Ovary (tissue), 9 donors: ENCODE data around the gene PSMD14. TPM values are rescaled to one million over a fixed set of nuclear protein-coding genes. Genes with fewer than 3 reads are reported as not detected.

Experiments used
- DNase-seq, 5 donors: peaks; one replicate each; pipeline ENCODE4 v3.0.0-alpha.2; 2019 to 2020
- H3K27ac ChIP-seq, 2 donors: fragments of 200-600 bp; one replicate each; pipeline versions ENCODE4 v1.5.1 to v1.8.0; 2019 to 2022
- H3K27me3 ChIP-seq: fragments of 200-600 bp; one replicate; pipeline ENCODE4 v1.8.0; 2022
- H3K36me3 ChIP-seq: fragments of 200-600 bp; sonication (generic); one replicate; pipeline ENCODE4 v1.5.1; 2019
- H3K4me1 ChIP-seq: one replicate; pipeline ENCODE4 v1.8.1; 2013; ENCODE audit warnings: mild to moderate bottlenecking, moderate library complexity; ENCODE audit not compliant: insufficient read depth
- H3K4me3 ChIP-seq: fragments of 200-600 bp; sonication (generic); one replicate; pipeline ENCODE4 v1.5.1; 2017
- H3K9me3 ChIP-seq, 2 donors: fragments of 200-600 bp in 1 of 2; sonication (generic) in 1 of 2; one replicate each; pipeline versions ENCODE4 v1.5.1 to v1.8.1; 2013 to 2019; ENCODE audit warnings: mild to moderate bottlenecking in 1 of 2, moderate library complexity in 1 of 2
- EP300 ChIP-seq: sonication (generic); formaldehyde crosslinking; IDR thresholded peaks from one replicate; pipeline ENCODE4 v1.6.1; 2017; ENCODE audit warnings: antibody characterized with exemption
- POLR2A ChIP-seq: fragments of 450-650 bp; IDR thresholded peaks from one replicate; pipeline ENCODE4 v1.6.1; 2017; ENCODE audit warnings: antibody characterized with exemption, mild to moderate bottlenecking, moderate library complexity
- WGBS, 3 donors: extraction: QIAGEN DNeasy Blood & Tissue Kit in 1 of 3; methylation state at CpG; one replicate each; pipeline versions ENCODE4 v1.1.5 to v1.1.7; 2013 to 2017; 5-methylcytosine and 5-hydroxymethylcytosine counted together
- intact Hi-C, 4 donors: fragments of 100-400 bp; cut with DNase I; formaldehyde crosslinking; loops; one replicate each; pipeline versions ENCODE4 v1.11.0 to v1.15.1; 2022 to 2023
- polyA plus RNA-seq, 2 donors: library from polyadenylated mRNA; stranded (reverse); fragments of 200-250 nt in 1 of 2; fragments of 350-450 nt in 1 of 2; fragmentation: Illumina TruSeq in 1 of 2; extraction: RNeasy Lipid Tissue Mini Kit (QIAGEN cat#74804) in 1 of 2; gene quantifications; one replicate each; pipeline ENCODE4 v1.2.3, GENCODE V29; 2013 to 2014
- total RNA-seq, 7 donors: library from RNA; depleted of rRNA in 2 of 7; stranded (reverse); fragments of >200 nt in 2 of 7; fragmentation: NEBNext Ultra II Directional in 3 of 7; extraction: Animal tissue kit (Norgen Biotek cat#: 25700) in 3 of 7; gene quantifications; one replicate each; pipeline versions ENCODE4 v1.1.0 to v1.2.4, GENCODE V29; 2016 to 2023
- TF ChIP-seq, protein P1 (sequence below), 3 donors: fragments of 450-650 bp in 2 of 3; fragments of 200-600 bp in 1 of 3; IDR thresholded peaks; one replicate each; pipeline versions ENCODE4 v1.5.1 to v1.8.0; 2016 to 2022; ENCODE audit warnings: antibody characterized with exemption in 3 of 3, mild to moderate bottlenecking in 1 of 3
- donor health status: DM: no; HTN: no; CAD: no; lungs with moderate emphysema.
- donor health status: DM: no; HTN: no; CAD: no.
- donor health status: Bipolar disorder and iron deficiency.
- donor health status: DM: yes; HTN: yes; CAD: no.
- donor health status: DM: no; HTN: no; CAD: no.
- donor health status: DM: yes; HTN: yes; CAD: no.

PSMD14 gene
- total and polyA plus RNA-seq, 9 donors, result 9.4 to 34.3 (median 19.4) TPM

GRCh38 chr2:161352719-161353118, 44.5 kb downstream of the PSMD14 start:
- Histone ChIP-seq H3K27me3 (no peaks in the 10 kb centered on the region), H3K4me1 (no peaks in the 10 kb centered on the region), H3K36me3 (no peaks in the 10 kb centered on the region), H3K9me3 (no peaks in the 10 kb centered on the region), H3K27ac (no peak overlapping the region), H3K4me3 (no peak overlapping the region)
- DNase-seq, result no peak
- TF ChIP-seq EP300, result no peak
- TF ChIP-seq, protein P1, sequence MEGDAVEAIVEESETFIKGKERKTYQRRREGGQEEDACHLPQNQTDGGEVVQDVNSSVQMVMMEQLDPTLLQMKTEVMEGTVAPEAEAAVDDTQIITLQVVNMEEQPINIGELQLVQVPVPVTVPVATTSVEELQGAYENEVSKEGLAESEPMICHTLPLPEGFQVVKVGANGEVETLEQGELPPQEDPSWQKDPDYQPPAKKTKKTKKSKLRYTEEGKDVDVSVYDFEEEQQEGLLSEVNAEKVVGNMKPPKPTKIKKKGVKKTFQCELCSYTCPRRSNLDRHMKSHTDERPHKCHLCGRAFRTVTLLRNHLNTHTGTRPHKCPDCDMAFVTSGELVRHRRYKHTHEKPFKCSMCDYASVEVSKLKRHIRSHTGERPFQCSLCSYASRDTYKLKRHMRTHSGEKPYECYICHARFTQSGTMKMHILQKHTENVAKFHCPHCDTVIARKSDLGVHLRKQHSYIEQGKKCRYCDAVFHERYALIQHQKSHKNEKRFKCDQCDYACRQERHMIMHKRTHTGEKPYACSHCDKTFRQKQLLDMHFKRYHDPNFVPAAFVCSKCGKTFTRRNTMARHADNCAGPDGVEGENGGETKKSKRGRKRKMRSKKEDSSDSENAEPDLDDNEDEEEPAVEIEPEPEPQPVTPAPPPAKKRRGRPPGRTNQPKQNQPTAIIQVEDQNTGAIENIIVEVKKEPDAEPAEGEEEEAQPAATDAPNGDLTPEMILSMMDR (IDR thresholded peaks at IDR 0.05), result no peak
- no peak for TF ChIP-seq POLR2A
- intact Hi-C loops, result no loop called here

GRCh38 chr2:161353543-161353942, 45.3 kb downstream of the PSMD14 start:
- Histone ChIP-seq H3K36me3 (no peaks in the 10 kb centered on the region), H3K27me3 (no peaks in the 10 kb centered on the region), H3K4me1 (no peaks in the 10 kb centered on the region), H3K9me3 (no peaks in the 10 kb centered on the region), H3K4me3 (no peak overlapping the region), H3K27ac (no peak overlapping the region)
- no peak for DNase-seq
- WGBS, 3 donors, result 56 to 69% (median 58%) methylated on average over 1 of the region's 1 CpG
- intact Hi-C loops, result no loop called here
- no peak for TF ChIP-seq EP300
- TF ChIP-seq, protein P1 (IDR thresholded peaks at IDR 0.05), result no peak

DNA sequence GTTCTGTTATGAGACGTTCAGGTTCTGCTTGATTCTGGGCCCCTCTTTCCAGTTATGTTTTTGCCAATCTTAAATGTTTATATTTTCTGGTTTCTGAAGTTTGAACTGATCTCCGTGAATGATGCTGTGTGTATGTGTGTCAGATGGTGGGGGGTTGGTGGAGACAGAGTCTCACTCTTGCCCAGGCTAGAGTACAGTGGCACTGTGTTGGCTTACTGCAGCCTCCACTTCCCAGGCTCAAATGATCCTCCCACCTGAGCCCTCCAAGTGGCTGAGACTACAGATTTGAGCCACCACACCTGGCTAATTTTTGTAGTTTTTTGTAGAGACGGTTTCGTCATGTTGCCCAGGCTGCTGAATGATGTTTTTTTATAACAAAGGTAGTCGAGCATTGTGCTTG, 45.9 kb downstream of the PSMD14 start:
- no peaks in the 10 kb centered on the region for H3K9me3 ChIP-seq
- WGBS, 3 donors, result 77 to 88% (median 82%) methylated on average over 5 of the region's 5 CpGs
- no peaks in the 10 kb centered on the region for H3K36me3 ChIP-seq
- no peak for DNase-seq
- no peak overlapping the region for H3K27ac ChIP-seq
- no peaks in the 10 kb centered on the region for H3K27me3 ChIP-seq
- H3K4me3 ChIP-seq, result no peak overlapping the region
- intact Hi-C loops, result no loop called here
- H3K4me1 ChIP-seq, result no peaks in the 10 kb centered on the region
- TF ChIP-seq EP300 (no peak), POLR2A (no peak)
- TF ChIP-seq, protein P1 (IDR thresholded peaks at IDR 0.05), result no peak

DNA sequence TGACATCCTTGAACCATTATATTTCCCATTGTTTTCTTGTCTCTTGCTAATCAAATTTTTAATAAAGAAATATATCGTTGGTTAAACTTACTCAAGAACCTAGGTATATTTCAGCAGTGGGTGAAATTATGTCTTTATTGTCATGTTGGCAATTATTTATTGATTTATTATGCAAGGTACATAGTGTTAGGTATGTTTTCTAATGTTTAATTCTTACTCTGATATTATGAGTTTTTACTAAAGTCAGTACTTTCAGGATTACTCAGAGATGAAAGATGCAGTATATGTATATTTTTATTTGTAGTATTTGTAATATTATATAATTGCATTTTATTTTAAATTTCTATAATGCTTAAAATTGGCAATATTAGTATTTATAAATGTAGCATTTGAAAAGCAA, 46.9 kb downstream of the PSMD14 start:
- 86 to 97% (median 96%) methylated on average over 1 of the region's 1 CpG for WGBS, 3 donors
- no peaks in the 10 kb centered on the region for H3K9me3 ChIP-seq
- TF ChIP-seq, protein P1 (IDR thresholded peaks at IDR 0.05), result no peak
- TF ChIP-seq POLR2A (no peak), EP300 (no peak)
- no peak overlapping the region for H3K4me3 ChIP-seq
- H3K4me1 ChIP-seq, result no peaks in the 10 kb centered on the region
- H3K36me3 ChIP-seq, result no peaks in the 10 kb centered on the region
- H3K27ac ChIP-seq, result no peak overlapping the region
- no peak for DNase-seq
- no peaks in the 10 kb centered on the region for H3K27me3 ChIP-seq
- intact Hi-C loops, result no loop called here

GRCh38 chr2:161355983-161356382, 47.8 kb downstream of the PSMD14 start:
- TF ChIP-seq EP300 (no peak), POLR2A (no peak)
- TF ChIP-seq, protein P1 (IDR thresholded peaks at IDR 0.05), result no peak
- Histone ChIP-seq H3K27me3 (no peaks in the 10 kb centered on the region), H3K4me1 (no peaks in the 10 kb centered on the region), H3K36me3 (no peaks in the 10 kb centered on the region), H3K9me3 (no peaks in the 10 kb centered on the region), H3K4me3 (no peak overlapping the region), H3K27ac (no peak overlapping the region)
- intact Hi-C loops, result no loop called here
- no peak for DNase-seq
- WGBS, 3 donors, result 14 to 19% (median 17%) methylated on average over 2 of the region's 2 CpGs
